H9 (cell line): ENCODE data around the gene COL23A1. TPM values are rescaled to one million over a fixed set of nuclear protein-coding genes. Genes with fewer than 3 reads are reported as not detected.

Source experiments
- DNase-seq: peaks from one replicate; pipeline ENCODE4 v3.0.0-alpha.2; 2017
- H2AFZ ChIP-seq: one replicate; pipeline ENCODE4 v1.6.1; 2013; ENCODE audit warnings: mild to moderate bottlenecking, low read length, control low read depth, moderate library complexity
- H2AK5ac ChIP-seq: 2 replicates; pipeline ENCODE4 v1.6.1; 2013; ENCODE audit warnings: low read length, control low read depth, mixed read lengths; ENCODE audit not compliant: insufficient read length
- H2BK120ac ChIP-seq: one replicate; pipeline ENCODE4 v1.6.1; 2013; ENCODE audit warnings: low read depth, mild to moderate bottlenecking, low read length, control low read depth, inconsistent platforms; ENCODE audit not compliant: poor library complexity, severe bottlenecking
- H2BK12ac ChIP-seq: 2 replicates; pipeline ENCODE4 v1.6.1; 2013; ENCODE audit warnings: low read length, control low read depth, mixed read lengths, low read depth; ENCODE audit not compliant: insufficient read length
- H2BK15ac ChIP-seq: 2 replicates; pipeline ENCODE4 v1.6.1; 2013; ENCODE audit warnings: low read depth, low read length, control low read depth
- H2BK20ac ChIP-seq: one replicate; pipeline ENCODE4 v1.6.1; 2013; ENCODE audit warnings: low read depth, mild to moderate bottlenecking, low read length, control low read depth, inconsistent platforms; ENCODE audit not compliant: poor library complexity, severe bottlenecking
- H2BK5ac ChIP-seq: 2 replicates; pipeline ENCODE4 v1.6.1; 2013; ENCODE audit warnings: low read length, control low read depth, mixed read lengths; ENCODE audit not compliant: insufficient read length
- H3K14ac ChIP-seq: 2 replicates; pipeline ENCODE4 v1.6.1; 2013; ENCODE audit warnings: low read length, control low read depth; ENCODE audit not compliant: insufficient read depth
- H3K18ac ChIP-seq: 2 replicates; pipeline ENCODE4 v1.6.1; 2013; ENCODE audit warnings: low read depth, mild to moderate bottlenecking, mixed read lengths, low read length, control low read depth; ENCODE audit not compliant: insufficient read length
- H3K23ac ChIP-seq: 2 replicates; pipeline ENCODE4 v1.6.1; 2013; ENCODE audit warnings: low read length, control low read depth, mixed read lengths, low read depth; ENCODE audit not compliant: insufficient read length
- H3K23me2 ChIP-seq: 2 replicates; pipeline ENCODE4 v1.6.1; 2013; ENCODE audit warnings: low read depth, mild to moderate bottlenecking, mixed read lengths, low read length, control low read depth; ENCODE audit not compliant: insufficient read length, poor library complexity, severe bottlenecking
- H3K27ac ChIP-seq: 2 replicates; pipeline ENCODE4 v1.5.1; 2013; ENCODE audit warnings: low read length, control low read depth, mixed read lengths, low read depth; ENCODE audit not compliant: insufficient read length
- H3K27me3 ChIP-seq: 2 replicates; pipeline ENCODE4 v1.6.1; 2013; ENCODE audit warnings: low read length, control low read depth, inconsistent platforms; ENCODE audit not compliant: insufficient read depth
- H3K4ac ChIP-seq: 2 replicates; pipeline ENCODE4 v1.6.1; 2013; ENCODE audit warnings: low read depth, mild to moderate bottlenecking, control low read depth, inconsistent platforms, low read length, moderate library complexity
- H3K4me1 ChIP-seq: 2 replicates; pipeline ENCODE4 v1.6.1; 2013; ENCODE audit warnings: low read length, control low read depth, inconsistent platforms; ENCODE audit not compliant: insufficient read depth
- H3K4me2 ChIP-seq: 2 replicates; pipeline ENCODE4 v1.6.1; 2013; ENCODE audit warnings: low read length, control low read depth, mixed read lengths; ENCODE audit not compliant: insufficient read length, insufficient read depth
- H3K56ac ChIP-seq: 2 replicates; pipeline ENCODE4 v1.6.1; 2013; ENCODE audit warnings: low read depth, mild to moderate bottlenecking, mixed read lengths, low read length, control low read depth; ENCODE audit not compliant: insufficient read length
- H3K79me1 ChIP-seq: 2 replicates; pipeline ENCODE4 v1.6.1; 2013; ENCODE audit warnings: low read depth, mild to moderate bottlenecking, moderate library complexity, low read length, control low read depth, inconsistent platforms; ENCODE audit not compliant: insufficient read depth, poor library complexity, severe bottlenecking
- H3K79me2 ChIP-seq: 2 replicates; pipeline ENCODE4 v1.6.1; 2013; ENCODE audit warnings: low read length, control low read depth, inconsistent platforms; ENCODE audit not compliant: insufficient read depth
- H3K9ac ChIP-seq: 2 replicates; pipeline ENCODE4 v1.6.1; 2013; ENCODE audit warnings: low read length, control low read depth, mixed read lengths; ENCODE audit not compliant: insufficient read length; ENCODE audit errors: extremely low read depth
- H3K9me3 ChIP-seq: one replicate; pipeline ENCODE4 v1.6.1; 2013; ENCODE audit warnings: low read depth, low read length, inconsistent platforms; ENCODE audit not compliant: control insufficient read depth
- H3T11ph ChIP-seq: one replicate; pipeline ENCODE4 v1.6.1; 2013; ENCODE audit warnings: mild to moderate bottlenecking, low read length, control low read depth, inconsistent platforms
- H4K20me1 ChIP-seq: one replicate; pipeline ENCODE4 v1.6.1; 2013; ENCODE audit not compliant: control insufficient read depth, insufficient read length, insufficient read depth
- H4K5ac ChIP-seq: 2 replicates; pipeline ENCODE4 v1.6.1; 2013; ENCODE audit warnings: low read depth, mild to moderate bottlenecking, mixed read lengths, low read length, control low read depth; ENCODE audit not compliant: insufficient read length
- H4K8ac ChIP-seq: replicated peaks from 2 replicates; pipeline ENCODE4 v1.6.1; 2013; ENCODE audit warnings: low read length, control low read depth, mixed read lengths, low read depth; ENCODE audit not compliant: insufficient read length
- H4K91ac ChIP-seq: 2 replicates; pipeline ENCODE4 v1.6.1; 2013; ENCODE audit warnings: low read depth, mild to moderate bottlenecking, moderate library complexity, mixed read lengths, low read length, control low read depth; ENCODE audit not compliant: insufficient read length
- H3K27ac Mint-ChIP-seq, 3 experiments: 2 replicates in 2 of 3; 3 replicates in 1 of 3; pipeline ENCODE4 v1.8.0; 2020 to 2021; ENCODE audit warnings: mixed read lengths in 3 of 3, mild to moderate bottlenecking in 1 of 3, moderate library complexity in 1 of 3
- H3K27me3 Mint-ChIP-seq: 2 replicates; pipeline ENCODE4 v1.8.0; 2021; ENCODE audit warnings: low read depth, mild to moderate bottlenecking, moderate library complexity, mixed read lengths
- H3K36me3 Mint-ChIP-seq, 3 experiments: 2 replicates in 2 of 3; 3 replicates in 1 of 3; pipeline ENCODE4 v1.8.0; 2020 to 2021; ENCODE audit warnings: low read depth in 3 of 3, mixed read lengths in 3 of 3; ENCODE audit not compliant: insufficient read depth in 1 of 3
- H3K4me1 Mint-ChIP-seq, 2 experiments: 2 replicates each; pipeline ENCODE4 v1.8.0; 2020; ENCODE audit warnings: mixed read lengths in 2 of 2
- H3K4me3 Mint-ChIP-seq, 2 experiments: 2 replicates in 1 of 2; 3 replicates in 1 of 2; pipeline ENCODE4 v1.8.0; 2020 to 2021; ENCODE audit warnings: mild to moderate bottlenecking in 2 of 2, mixed read lengths in 2 of 2, moderate library complexity in 1 of 2
- H3K9me3 Mint-ChIP-seq, 2 experiments: 2 replicates in 1 of 2; 3 replicates in 1 of 2; pipeline ENCODE4 v1.8.0; 2020; ENCODE audit warnings: mild to moderate bottlenecking in 2 of 2, mixed read lengths in 2 of 2, moderate library complexity in 1 of 2
- CTCF ChIP-seq: fragments of 200-600 bp; sonication (generic); conservative IDR thresholded peaks from 3 replicates; pipeline ENCODE4 v1.8.0; 2021; ENCODE audit warnings: antibody characterized with exemption, mild to moderate bottlenecking
- WGBS: extraction: QIAGEN DNeasy Blood & Tissue Kit; methylation state at CpG from one replicate; pipeline ENCODE4 v1.1.7; 2013; ENCODE audit warnings: missing lambda C conversion rate, low lambda C conversion rate, mixed read lengths; ENCODE audit not compliant: insufficient read length; ENCODE audit errors: extremely low coverage; 5-methylcytosine and 5-hydroxymethylcytosine counted together
- total RNA-seq: library from RNA; stranded (reverse); gene quantifications from 2 replicates; pipeline ENCODE4 v1.2.1, GENCODE V29; 2021

COL23A1 gene
- total RNA-seq, 1 experiment from 2014 or later = 2.6 TPM

GRCh38 chr5:178458140-178458539 is 132.1 kb downstream of the COL23A1 start:
- no peak overlapping the region for H3K23ac ChIP-seq
- no peak overlapping the region for H4K5ac ChIP-seq
- no peak overlapping the region for H2BK120ac ChIP-seq
- H3K9me3 ChIP-seq = no peaks in the 10 kb centered on the region
- H2BK12ac ChIP-seq = no peak overlapping the region
- no peak for TF ChIP-seq CTCF
- no peaks in the 10 kb centered on the region for H3K27me3 ChIP-seq
- H4K91ac ChIP-seq = no peak overlapping the region
- peaks cover 5% of the 10 kb centered on the region; the same call in 1 of the 2 replicates for H3K4me1 ChIP-seq
- no peak for DNase-seq
- H3K27ac ChIP-seq = no peak overlapping the region
- no peak overlapping the region for H2AFZ ChIP-seq
- H4K8ac ChIP-seq = no peak overlapping the region
- no peak overlapping the region for H2AK5ac ChIP-seq
- H2BK5ac ChIP-seq = no peak overlapping the region
- H3T11ph ChIP-seq = no peak overlapping the region
- no peak overlapping the region for H2BK15ac ChIP-seq
- no peak overlapping the region for H3K9ac ChIP-seq
- no peak overlapping the region for H3K56ac ChIP-seq
- WGBS = no CpG with 5 or more reads among the region's 8 CpGs
- H3K27ac Mint-ChIP-seq = no peak overlapping the region; a peak in 1 of 7 replicates
- H3K4me2 ChIP-seq = no peak overlapping the region
- no peak overlapping the region for H2BK20ac ChIP-seq
- H3K79me2 ChIP-seq = 0 out of 2 replicates have a peak, but pooled peaks cover 1% of the 10 kb centered on the region
- H4K20me1 ChIP-seq = no peaks in the 10 kb centered on the region
- H3K79me1 ChIP-seq = no peaks in the 10 kb centered on the region
- no peaks in the 10 kb centered on the region for H3K23me2 ChIP-seq
- H3K4ac ChIP-seq = no peak overlapping the region
- H3K27me3 Mint-ChIP-seq = no peaks in the 10 kb centered on the region
- no peaks in the 10 kb centered on the region for H3K36me3 Mint-ChIP-seq
- H3K9me3 Mint-ChIP-seq = no peaks in the 10 kb centered on the region
- no peak overlapping the region for H3K4me3 Mint-ChIP-seq
- H3K14ac ChIP-seq = no peak overlapping the region
- H3K18ac ChIP-seq = no peak overlapping the region
- H3K4me1 Mint-ChIP-seq = peaks cover 29 to 30% of the 10 kb centered on the region in 2 experiments
